T-helper 22 cell (primary cell): ENCODE data around the gene LSP1.
A peak's percentile ranks its signal among the peaks of the same experiment; 100 is the strongest.

Experiments used
- DNase-seq: peaks from one replicate; pipeline ENCODE4 v3.0.0-alpha.2; 2020; ENCODE audit warnings: low read depth

The LSP1 gene

DNA sequence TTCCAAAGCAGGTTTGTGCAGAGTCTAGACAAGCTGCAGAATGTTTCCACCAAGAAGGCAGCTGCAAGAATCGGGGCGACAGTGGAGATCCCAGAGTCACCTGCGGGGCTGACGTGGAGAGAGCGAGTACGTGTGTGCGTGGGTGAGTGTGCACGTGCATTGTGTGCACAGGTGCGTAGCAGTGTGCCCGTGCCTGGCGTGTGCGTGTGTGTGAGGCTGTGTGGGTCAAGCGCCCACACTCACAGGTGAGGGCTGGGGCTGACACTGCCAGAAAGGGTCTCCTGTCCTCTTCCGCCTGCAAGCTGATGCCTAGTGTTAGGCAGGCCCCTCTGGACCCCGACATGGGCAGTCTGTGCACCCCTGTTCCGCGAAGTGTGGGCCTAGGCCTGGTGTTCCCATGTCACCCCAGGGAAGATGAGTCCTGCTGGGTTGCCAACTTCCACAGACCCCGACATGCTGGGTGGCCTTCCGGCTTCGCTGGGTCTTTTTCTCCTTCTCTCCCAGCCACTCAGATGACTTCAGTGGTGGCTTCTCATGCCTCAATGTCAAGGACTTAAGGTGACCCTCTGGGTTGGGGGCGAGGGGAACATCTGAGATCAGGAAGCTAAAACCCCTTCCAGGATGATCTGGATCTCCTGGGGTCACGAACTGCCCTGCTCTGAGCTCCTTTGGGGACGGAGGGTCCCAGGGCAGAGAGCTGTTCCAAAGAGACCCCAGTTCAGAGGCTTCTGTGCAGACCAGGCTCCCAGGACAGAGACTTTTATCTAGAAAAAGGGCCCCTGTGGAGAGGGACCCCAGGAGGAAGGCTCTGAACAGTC lies 28.5 kb upstream of the LSP1 start:
- DNase-seq: no peak

GRCh38 chr11:1825039-1825740 lies 27.7 kb upstream of the LSP1 start:
- no peak for DNase-seq

- DNase-seq: no peak
These were observed 27.0 kb upstream of the LSP1 start for GRCh38 chr11:1825785-1826451.

- no peak for DNase-seq
These were observed 26.3 kb upstream of the LSP1 start for GRCh38 chr11:1826552-1827094.

- DNase-seq: no peak
These were observed 25.6 kb upstream of the LSP1 start for GRCh38 chr11:1827095-1827813.

GRCh38 chr11:1827931-1828330 lies 25.0 kb upstream of the LSP1 start:
- no peak for DNase-seq

- DNase-seq: no peak
These were observed 24.3 kb upstream of the LSP1 start for GRCh38 chr11:1828542-1828941.

- no peak for DNase-seq
These were observed 23.7 kb upstream of the LSP1 start for GRCh38 chr11:1829039-1829820.

- no peak for DNase-seq
These were observed 22.9 kb upstream of the LSP1 start for GRCh38 chr11:1830004-1830321.

GRCh38 chr11:1830322-1831223 lies 22.3 kb upstream of the LSP1 start:
- DNase-seq: no peak

- DNase-seq: no peak
These were observed 21.3 kb upstream of the LSP1 start for GRCh38 chr11:1831338-1832210.

- peak; percentile 37 for DNase-seq
These were observed 20.5 kb upstream of the LSP1 start for GRCh38 chr11:1832211-1832919.

GRCh38 chr11:1832920-1833295 lies 20.0 kb upstream of the LSP1 start:
- no peak for DNase-seq

DNA sequence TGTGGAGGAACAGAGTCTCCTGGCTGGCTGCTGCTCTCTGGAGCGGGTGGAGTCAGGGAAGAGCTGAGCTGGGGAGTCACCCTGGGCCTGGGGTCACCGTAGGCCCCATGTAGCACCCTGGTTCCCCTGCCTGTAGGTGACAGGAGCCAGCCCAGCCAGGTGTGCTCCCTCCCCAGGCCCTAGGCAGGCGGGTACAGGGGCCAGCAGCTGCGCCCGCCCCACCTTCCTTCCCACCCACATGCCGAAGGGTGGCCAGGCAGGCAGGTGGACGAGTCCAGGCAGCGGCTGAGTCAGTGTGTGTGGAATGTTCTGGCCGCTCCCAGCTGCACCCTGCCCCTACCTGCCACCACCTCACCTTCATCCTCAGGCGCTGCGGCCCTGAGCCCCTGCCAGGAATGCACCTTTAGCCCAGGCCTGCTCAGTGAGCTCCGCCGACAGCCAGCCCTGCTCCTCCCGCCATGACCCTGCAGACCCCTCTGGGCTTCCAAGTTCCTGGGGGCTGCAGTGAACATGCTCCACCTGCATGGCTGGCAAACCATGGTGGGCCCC lies 18.7 kb upstream of the LSP1 start:
- DNase-seq: no peak

- DNase-seq: no peak
These were observed 17.9 kb upstream of the LSP1 start, which contains the start of gene SYT8 for GRCh38 chr11:1834779-1835670. Gene SYT8 (plus strand): TSS chr11:1834990. CDS start chr11:1835106, 116 bp downstream.

- no peak for DNase-seq
These were observed 17.2 kb upstream of the LSP1 start for GRCh38 chr11:1835671-1836010.
